Skin epidermis (tissue), 12 donors: ENCODE measurements around the gene PPP2R3A.

Source experiments
- H3K27ac ChIP-seq, 21 experiments: fragments of 200-600 bp; sonication (generic) in 11 of 21; one replicate each; pipeline ENCODE4 v1.5.0; 2020; ENCODE audit warnings: mild to moderate bottlenecking in 3 of 21, inconsistent platforms in 2 of 21, moderate library complexity in 2 of 21
- H3K4me3 ChIP-seq, 7 experiments: fragments of 200-600 bp; sonication (generic) in 2 of 7; one replicate each; pipeline ENCODE4 v1.5.0; 2020; ENCODE audit warnings: inconsistent platforms in 2 of 7, mild to moderate bottlenecking in 2 of 7, moderate library complexity in 1 of 7

PPP2R3A gene

GRCh38 chr3:136018876-136019275, 53.3 kb downstream of the PPP2R3A start:
- no peak overlapping the region for H3K4me3 ChIP-seq

GRCh38 chr3:136021803-136022202, 56.3 kb downstream of the PPP2R3A start:
- peak overlapping the region in 1 of 21 experiments; percentile 9 for H3K27ac ChIP-seq
- no peak overlapping the region for H3K4me3 ChIP-seq

More at GRCh38 chr3:136018876-136019275, 53.3 kb downstream of the PPP2R3A start:
- no peak overlapping the region for H3K27ac ChIP-seq

- no peak overlapping the region for H3K27ac ChIP-seq
- H3K4me3 ChIP-seq: no peak overlapping the region
Measured at GRCh38 chr3:136022529-136023263, 57.2 kb downstream of the PPP2R3A start.

- no peak overlapping the region for H3K27ac ChIP-seq
- no peak overlapping the region for H3K4me3 ChIP-seq
Measured at GRCh38 chr3:136023264-136023978, 57.9 kb downstream of the PPP2R3A start.

- H3K4me3 ChIP-seq: no peak overlapping the region
Measured at GRCh38 chr3:136036306-136036705, 70.8 kb downstream of the PPP2R3A start.

GRCh38 chr3:136038668-136039067, 73.1 kb downstream of the PPP2R3A start:
- Histone ChIP-seq H3K4me3 (no peak overlapping the region), H3K27ac (no peak overlapping the region)

More at GRCh38 chr3:136036306-136036705, 70.8 kb downstream of the PPP2R3A start:
- no peak overlapping the region for H3K27ac ChIP-seq

GRCh38 chr3:136042608-136043221, 77.2 kb downstream of the PPP2R3A start:
- H3K4me3 ChIP-seq: no peak overlapping the region
- no peak overlapping the region for H3K27ac ChIP-seq

- Histone ChIP-seq H3K27ac (peak overlapping the region in 1 of 21 experiments; percentile 3), H3K4me3 (no peak overlapping the region)
Measured at GRCh38 chr3:136044980-136045745, 79.6 kb downstream of the PPP2R3A start.

GRCh38 chr3:136048068-136048467, 82.5 kb downstream of the PPP2R3A start:
- no peak overlapping the region for H3K27ac ChIP-seq

GRCh38 chr3:136050250-136050649, 84.7 kb downstream of the PPP2R3A start:
- Histone ChIP-seq H3K27ac (no peak overlapping the region), H3K4me3 (no peak overlapping the region)

More at GRCh38 chr3:136048068-136048467, 82.5 kb downstream of the PPP2R3A start:
- no peak overlapping the region for H3K4me3 ChIP-seq

- H3K27ac ChIP-seq: no peak overlapping the region
- H3K4me3 ChIP-seq: no peak overlapping the region
Measured at GRCh38 chr3:136055491-136055890, 90.0 kb downstream of the PPP2R3A start.

- no peak overlapping the region for H3K27ac ChIP-seq
- no peak overlapping the region for H3K4me3 ChIP-seq
Measured at GRCh38 chr3:136067211-136067610, 101.7 kb downstream of the PPP2R3A start.

- Histone ChIP-seq H3K4me3 (no peak overlapping the region), H3K27ac (no peak overlapping the region)
Measured at GRCh38 chr3:136068708-136069107, 103.2 kb downstream of the PPP2R3A start.

GRCh38 chr3:136069933-136070332, 104.4 kb downstream of the PPP2R3A start:
- Histone ChIP-seq H3K27ac (no peak overlapping the region), H3K4me3 (no peak overlapping the region)

- Histone ChIP-seq H3K27ac (no peak overlapping the region), H3K4me3 (no peak overlapping the region)
Measured at GRCh38 chr3:136070334-136070733, 104.8 kb downstream of the PPP2R3A start.

GRCh38 chr3:136070953-136071949, 105.7 kb downstream of the PPP2R3A start:
- H3K4me3 ChIP-seq: no peak overlapping the region
- H3K27ac ChIP-seq: peak overlapping the region in 5 of 21 experiments; percentile 6 to 41 (median 29)

- Histone ChIP-seq H3K27ac (no peak overlapping the region), H3K4me3 (no peak overlapping the region)
Measured at GRCh38 chr3:136074546-136075170, 109.1 kb downstream of the PPP2R3A start.

- Histone ChIP-seq H3K4me3 (no peak overlapping the region), H3K27ac (no peak overlapping the region)
Measured at GRCh38 chr3:136075218-136075808, 109.8 kb downstream of the PPP2R3A start.
